IMR-90 (cell line): ENCODE results near the gene AGTPBP1. TPM values are rescaled to one million over a fixed set of nuclear protein-coding genes. Genes with fewer than 3 reads are reported as not detected.

Experiments used
- ATAC-seq: fragments of 200-7000 bp; cut with Tn5 transposase; 2 replicates; pipeline ENCODE4 v1.9.1; 2020; ENCODE audit warnings: low read depth, mild to moderate bottlenecking, moderate library complexity
- BruUV-seq: library from RNA; stranded (reverse); fragments of 400-500 nt; replicated peaks from 2 replicates; lab custom pipeline; 2021; lab: Mats Ljungman, UMichigan
- CTCF ChIA-PET: fragments of 300-600 bp; formaldehyde crosslinking; extraction: SDS; loops from one replicate; lab custom pipeline; 2021; ENCODE audit warnings: antibody characterized with exemption; lab: Yijun Ruan, JAX
- POLR2A ChIA-PET: fragments of 300-600 bp; sonication (Branson Sonifier 250); formaldehyde crosslinking; loops from one replicate; lab custom pipeline; 2022; ENCODE audit warnings: antibody characterized with exemption; ENCODE audit not compliant: unreplicated experiment; lab: Charles Lee
- DNase-seq: peaks from one replicate; pipeline ENCODE4 v3.0.0; 2013
- H2AFZ ChIP-seq: replicated peaks from 2 replicates; pipeline ENCODE3; 2013; ENCODE audit warnings: low read length, mild to moderate bottlenecking; ENCODE audit not compliant: poor library complexity
- H2AK5ac ChIP-seq: 2 replicates; pipeline ENCODE4 v1.6.1; 2013; ENCODE audit warnings: low read depth, low read length, inconsistent platforms
- H2AK9ac ChIP-seq: replicated peaks from 2 replicates; pipeline ENCODE3; 2013; ENCODE audit warnings: mild to moderate bottlenecking, low read depth, low read length, moderate library complexity; ENCODE audit not compliant: poor library complexity
- H2BK120ac ChIP-seq: 2 replicates; pipeline ENCODE4 v1.6.1; 2013; ENCODE audit warnings: low read depth, low read length, inconsistent platforms
- H2BK15ac ChIP-seq: 3 replicates; pipeline ENCODE4 v1.6.1; 2013; ENCODE audit warnings: low read depth, low read length, inconsistent platforms
- H2BK20ac ChIP-seq: 2 replicates; pipeline ENCODE4 v1.6.1; 2013; ENCODE audit warnings: low read depth, mild to moderate bottlenecking, inconsistent platforms, low read length, moderate library complexity
- H2BK5ac ChIP-seq: 2 replicates; pipeline ENCODE4 v1.6.1; 2013; ENCODE audit warnings: mild to moderate bottlenecking, low read depth, low read length, inconsistent platforms; ENCODE audit not compliant: poor library complexity, severe bottlenecking
- H3K14ac ChIP-seq: replicated peaks from 2 replicates; pipeline ENCODE4 v1.6.1; 2013; ENCODE audit warnings: low read depth, low read length, inconsistent platforms
- H3K18ac ChIP-seq: 2 replicates; pipeline ENCODE4 v1.6.1; 2013; ENCODE audit warnings: low read depth, low read length, control low read depth
- H3K23ac ChIP-seq: 2 replicates; pipeline ENCODE4 v1.6.1; 2013; ENCODE audit warnings: low read depth, low read length, inconsistent platforms
- H3K27ac ChIP-seq: 2 replicates; pipeline ENCODE4 v1.5.1; 2013; ENCODE audit warnings: mild to moderate bottlenecking, control low read depth, low read length; ENCODE audit not compliant: insufficient read depth
- H3K27me3 ChIP-seq: 2 replicates; pipeline ENCODE4 v1.6.1; 2013; ENCODE audit warnings: low read length; ENCODE audit not compliant: control insufficient read depth, insufficient read depth
- H3K36me3 ChIP-seq: 2 replicates; pipeline ENCODE4 v1.6.1; 2013; ENCODE audit warnings: low read length, mixed read lengths; ENCODE audit not compliant: control insufficient read depth, insufficient read depth
- H3K4ac ChIP-seq: 2 replicates; pipeline ENCODE4 v1.6.1; 2013; ENCODE audit warnings: low read depth, low read length, inconsistent platforms
- H3K4me1 ChIP-seq: 2 replicates; pipeline ENCODE4 v1.6.1; 2013; ENCODE audit warnings: low read length, mixed read lengths; ENCODE audit not compliant: control insufficient read depth, insufficient read depth
- H3K4me2 ChIP-seq: 2 replicates; pipeline ENCODE4 v1.6.1; 2013; ENCODE audit warnings: low read depth, mild to moderate bottlenecking, control low read depth, low read length, moderate library complexity
- H3K4me3 ChIP-seq: 2 replicates; pipeline ENCODE4 v1.5.1; 2013; ENCODE audit warnings: low read depth, mild to moderate bottlenecking, control low read depth, low read length, moderate library complexity; ENCODE audit not compliant: insufficient read depth
- H3K56ac ChIP-seq: 2 replicates; pipeline ENCODE4 v1.6.1; 2013; ENCODE audit warnings: low read length, inconsistent platforms; ENCODE audit not compliant: insufficient read depth; ENCODE audit errors: extremely low read depth
- H3K79me1 ChIP-seq, 2 experiments: 2 replicates each; pipeline ENCODE4 v1.6.1; 2013; ENCODE audit warnings: low read length in 2 of 2, inconsistent platforms in 1 of 2, low read depth in 1 of 2
- H3K9ac ChIP-seq: 2 replicates; pipeline ENCODE4 v1.6.1; 2013; ENCODE audit warnings: low read depth, low read length, control low read depth
- H3K9me1 ChIP-seq: 2 replicates; pipeline ENCODE4 v1.6.1; 2013; ENCODE audit warnings: low read length, inconsistent platforms; ENCODE audit not compliant: insufficient read depth
- H3K9me3 ChIP-seq: 2 replicates; pipeline ENCODE4 v1.6.1; 2013; ENCODE audit warnings: low read length; ENCODE audit not compliant: control insufficient read depth, insufficient read depth
- H4K20me1 ChIP-seq: 2 replicates; pipeline ENCODE4 v1.6.1; 2013; ENCODE audit warnings: low read length, inconsistent platforms; ENCODE audit not compliant: insufficient read depth
- H4K5ac ChIP-seq: 2 replicates; pipeline ENCODE4 v1.6.1; 2013; ENCODE audit warnings: mild to moderate bottlenecking, low read depth, low read length, control low read depth
- H4K8ac ChIP-seq, 2 experiments: 2 replicates each; pipeline ENCODE4 v1.6.1; 2013; ENCODE audit warnings: low read depth in 2 of 2, low read length in 2 of 2, control low read depth in 1 of 2, inconsistent platforms in 1 of 2
- H4K91ac ChIP-seq: 2 replicates; pipeline ENCODE4 v1.6.1; 2013; ENCODE audit warnings: low read depth, low read length, inconsistent platforms; ENCODE audit not compliant: insufficient read depth
- FOS ChIP-seq: fragments of 150-350 bp; IDR thresholded peaks from 2 replicates; pipeline ENCODE4 v1.6.1; 2016; ENCODE audit warnings: low read depth, low read length
- MAFK ChIP-seq: IDR thresholded peaks from 2 replicates; pipeline ENCODE4 v1.6.1; 2012; ENCODE audit warnings: low read depth, low read length, improper control_type of control experiment
- MAZ ChIP-seq: IDR thresholded peaks from 2 replicates; pipeline ENCODE4 v1.6.1; 2012; ENCODE audit warnings: low read depth, mild to moderate bottlenecking, low read length, improper control_type of control experiment, moderate library complexity, borderline replicate concordance
- POLR2A ChIP-seq: IDR thresholded peaks from 2 replicates; pipeline ENCODE4 v1.6.1; 2012; ENCODE audit warnings: mild to moderate bottlenecking, low read depth, low read length
- RAD21 ChIP-seq: IDR thresholded peaks from 2 replicates; pipeline ENCODE4 v1.6.1; 2012; ENCODE audit warnings: low read length, improper control_type of control experiment
- SMC3 ChIP-seq: fragments of 150-350 bp; IDR thresholded peaks from 2 replicates; pipeline ENCODE4 v1.6.1; 2016; ENCODE audit warnings: low read depth, mild to moderate bottlenecking, antibody characterized with exemption, low read length, moderate library complexity
- WGBS, 2 experiments: methylation state at CpG; one replicate each; pipeline versions ENCODE4 v1.1.5 to v1.1.7; 2013; ENCODE audit warnings: missing lambda C conversion rate in 2 of 2; ENCODE audit not compliant: insufficient read length in 1 of 2; ENCODE audit errors: extremely low coverage in 2 of 2; 5-methylcytosine and 5-hydroxymethylcytosine counted together
- dilution Hi-C: fragments of 300-500 bp; cut with HindIII; formaldehyde crosslinking; loops from one replicate; pipeline ENCODE4 v1.14.3; 2018; ENCODE audit warnings: low sequenced_read_pairs; ENCODE audit not compliant: unreplicated experiment
- in situ Hi-C: fragments of 300-500 bp; cut with MboI; formaldehyde crosslinking; loops from 3 replicates; pipeline ENCODE4 v1.14.3; 2019; ENCODE audit warnings: low sequenced_read_pairs, inconsistent platforms, mixed read lengths
- intact Hi-C: fragments of 100-400 bp; cut with micrococcal nuclease; formaldehyde crosslinking; loops from 2 replicates; pipeline ENCODE4 v1.10.0; 2022
- polyA plus RNA-seq, 3 experiments: library from polyadenylated mRNA; depleted of rRNA; stranded (reverse); fragments of >200 nt; gene quantifications; 2 replicates each; pipeline ENCODE4 v1.2.3, GENCODE V29; 2012; ENCODE audit warnings: low replicate concordance in 1 of 3
- total RNA-seq: library from RNA; depleted of rRNA; stranded (reverse); fragments of >200 nt; gene quantifications from 2 replicates; pipeline ENCODE4 v1.2.3, GENCODE V29; 2012
- TF ChIP-seq, protein P1 (sequence below): fragments of 150-350 bp; IDR thresholded peaks from 2 replicates; pipeline ENCODE4 v1.6.1; 2016; ENCODE audit warnings: low read depth, mild to moderate bottlenecking, low read length, moderate library complexity, borderline replicate concordance
- TF ChIP-seq, protein P2 (sequence below): fragments of 150-350 bp; IDR thresholded peaks from 2 replicates; pipeline ENCODE4 v1.6.1; 2017; ENCODE audit warnings: mild to moderate bottlenecking, antibody characterized with exemption, low read length, low read depth

Gene AGTPBP1
- total and polyA plus RNA-seq, 2 of the 4 experiments (the other 2 are of a cell fraction) = 3.3 to 9.0 TPM

DNA sequence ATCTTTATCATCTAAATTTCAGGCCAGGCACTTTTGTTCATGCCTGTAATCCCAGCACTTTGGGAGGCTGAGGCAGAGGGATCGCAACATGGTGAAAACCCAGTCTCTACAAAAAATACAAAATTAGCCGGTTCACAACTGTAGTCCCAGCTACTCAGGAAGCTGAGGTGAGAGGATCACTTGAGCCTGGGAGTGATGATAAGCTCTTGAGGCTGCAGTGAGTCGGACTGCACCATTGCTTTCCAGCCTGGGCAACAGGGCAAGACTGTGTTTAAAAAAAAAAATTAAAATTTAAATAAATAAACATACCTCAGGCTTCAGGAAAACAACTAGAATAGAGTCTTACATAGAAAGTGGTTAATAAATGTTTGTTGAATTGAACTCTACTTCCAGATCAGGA is 147.4 kb downstream of the AGTPBP1 start:
- H3K27ac ChIP-seq = no peak overlapping the region
- no peak overlapping the region for H3K4me3 ChIP-seq
- H3K9ac ChIP-seq = no peak overlapping the region
- dilution Hi-C loops = no loop called here
- no peaks in the 10 kb centered on the region for H3K4me1 ChIP-seq
- TF ChIP-seq FOS (no peak), POLR2A (no peak), MAFK (no peak), RAD21 (no peak), SMC3 (no peak), MAZ (no peak)
- TF ChIP-seq, protein P1, sequence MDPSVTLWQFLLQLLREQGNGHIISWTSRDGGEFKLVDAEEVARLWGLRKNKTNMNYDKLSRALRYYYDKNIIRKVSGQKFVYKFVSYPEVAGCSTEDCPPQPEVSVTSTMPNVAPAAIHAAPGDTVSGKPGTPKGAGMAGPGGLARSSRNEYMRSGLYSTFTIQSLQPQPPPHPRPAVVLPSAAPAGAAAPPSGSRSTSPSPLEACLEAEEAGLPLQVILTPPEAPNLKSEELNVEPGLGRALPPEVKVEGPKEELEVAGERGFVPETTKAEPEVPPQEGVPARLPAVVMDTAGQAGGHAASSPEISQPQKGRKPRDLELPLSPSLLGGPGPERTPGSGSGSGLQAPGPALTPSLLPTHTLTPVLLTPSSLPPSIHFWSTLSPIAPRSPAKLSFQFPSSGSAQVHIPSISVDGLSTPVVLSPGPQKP = no peak
- TF ChIP-seq, protein P2, sequence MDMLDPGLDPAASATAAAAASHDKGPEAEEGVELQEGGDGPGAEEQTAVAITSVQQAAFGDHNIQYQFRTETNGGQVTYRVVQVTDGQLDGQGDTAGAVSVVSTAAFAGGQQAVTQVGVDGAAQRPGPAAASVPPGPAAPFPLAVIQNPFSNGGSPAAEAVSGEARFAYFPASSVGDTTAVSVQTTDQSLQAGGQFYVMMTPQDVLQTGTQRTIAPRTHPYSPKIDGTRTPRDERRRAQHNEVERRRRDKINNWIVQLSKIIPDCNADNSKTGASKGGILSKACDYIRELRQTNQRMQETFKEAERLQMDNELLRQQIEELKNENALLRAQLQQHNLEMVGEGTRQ = no peak
- in situ Hi-C loops = no loop called here
- ChIA-PET CTCF (interaction anchor here (1.0 kb wide), 1 partner anchor 16 kb away, joined by 5 read pairs; no protein-coding TSS in a partner anchor), POLR2A (no interaction called here)
- H3K79me1 ChIP-seq = no peaks in the 10 kb centered on the region
- no peaks in the 10 kb centered on the region for H4K20me1 ChIP-seq
- no peak overlapping the region for H2BK20ac ChIP-seq
- H3K14ac ChIP-seq = no peak overlapping the region
- no peaks in the 10 kb centered on the region for H3K36me3 ChIP-seq
- no TSS peak for BruUV-seq
- H2AFZ ChIP-seq = no peak overlapping the region
- H2BK5ac ChIP-seq = no peak overlapping the region
- no peak overlapping the region for H3K56ac ChIP-seq
- H3K18ac ChIP-seq = no peak overlapping the region
- H3K9me3 ChIP-seq = no peaks in the 10 kb centered on the region
- no peaks in the 10 kb centered on the region for H3K27me3 ChIP-seq
- H3K4me2 ChIP-seq = no peak overlapping the region
- H4K8ac ChIP-seq = no peak overlapping the region
- no peak for DNase-seq
- no peak overlapping the region for H2BK15ac ChIP-seq
- H2BK120ac ChIP-seq = no peak overlapping the region
- intact Hi-C loops = no loop called here
- no peak overlapping the region for H4K91ac ChIP-seq
- no peak for ATAC-seq
- no peak overlapping the region for H2AK9ac ChIP-seq
- no peak overlapping the region for H4K5ac ChIP-seq
- H3K9me1 ChIP-seq = no peaks in the 10 kb centered on the region
- H3K23ac ChIP-seq = no peak overlapping the region
- WGBS, 2 experiments = no CpG with 5 or more reads among the region's 3 CpGs
- H2AK5ac ChIP-seq = no peak overlapping the region
- H3K4ac ChIP-seq = no peak overlapping the region
